ENCODE measurements around the gene ARHGEF40.

The ARHGEF40 gene

GRCh38 chr14:21060614-21061346 is 9.3 kb upstream of the ARHGEF40 start:
- no peak for DNase-seq

- DNase-seq, result no peak
These were observed 8.8 kb upstream of the ARHGEF40 start for GRCh38 chr14:21061347-21061668.

DNA sequence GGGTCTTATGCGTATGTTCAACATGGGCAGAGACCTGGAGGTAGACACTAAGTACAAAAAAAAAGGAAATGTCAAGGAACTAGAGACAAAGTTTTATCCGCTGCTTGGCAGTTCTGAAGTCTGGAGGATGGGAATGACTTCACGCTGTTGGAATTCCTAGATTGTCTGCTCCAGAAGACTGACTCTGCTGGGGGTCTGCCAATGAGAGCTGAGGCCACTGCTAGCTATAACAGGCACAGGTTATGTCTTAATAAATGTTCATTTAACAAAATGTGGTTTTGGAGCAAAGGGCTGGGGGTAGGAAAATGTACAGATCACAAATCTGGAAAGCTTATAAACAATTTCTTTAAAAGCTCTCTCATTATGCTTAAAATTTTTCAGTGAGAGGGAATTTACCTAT is 6.6 kb upstream of the ARHGEF40 start:
- no peak for DNase-seq

GRCh38 chr14:21066882-21067502 is 3.1 kb upstream of the ARHGEF40 start:
- no peak for DNase-seq

DNA sequence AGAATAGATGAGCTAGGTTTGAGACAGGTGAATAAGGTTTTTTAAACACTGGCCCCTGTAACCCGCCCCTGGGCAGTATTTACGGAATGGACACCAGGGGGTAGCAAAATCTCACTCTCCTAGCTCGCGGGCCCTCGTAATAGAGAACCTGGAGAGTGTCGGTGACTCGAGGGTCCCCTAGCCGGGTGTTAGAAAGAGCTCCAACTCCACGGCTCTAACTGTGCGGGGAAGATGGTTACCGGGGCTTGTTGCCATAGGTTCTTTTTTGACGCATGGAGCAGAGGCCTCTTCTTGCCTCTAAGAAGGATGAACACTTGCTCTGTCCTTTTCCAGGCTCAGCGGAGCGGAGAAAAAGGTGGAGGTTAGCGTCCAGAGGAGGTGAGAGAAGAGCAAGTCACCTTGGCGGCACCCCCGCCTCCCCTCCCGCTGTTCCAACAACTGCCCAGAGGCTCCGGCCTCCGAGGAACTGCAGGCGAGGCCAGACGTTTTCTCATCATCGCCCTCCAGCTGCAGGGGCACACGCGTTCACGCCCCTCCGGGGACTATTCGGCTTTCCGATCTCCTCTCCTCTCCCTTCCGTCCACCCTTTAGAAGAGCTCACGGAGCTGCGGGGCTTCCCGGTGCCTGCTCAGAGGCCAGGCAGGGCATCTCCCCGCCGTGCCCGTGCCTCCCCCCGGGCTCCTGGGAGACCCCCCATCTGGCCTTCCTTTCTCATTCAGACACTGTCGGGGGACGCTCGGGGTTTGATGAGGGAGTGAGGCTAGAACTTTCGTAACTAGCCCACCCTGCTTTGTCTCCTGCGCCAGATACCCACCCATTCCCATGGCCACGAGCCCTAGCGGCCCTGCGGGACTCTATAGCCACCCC is 1.4 kb upstream of the ARHGEF40 start:
- DNase-seq, result peak; percentile 43

GRCh38 chr14:21069388-21070082 is 569 bp upstream of the ARHGEF40 start:
- DNase-seq, result no peak

GRCh38 chr14:21070610-21071224 is 613 bp downstream of the ARHGEF40 start:
- DNase-seq, result no peak

- peak; percentile 69 for DNase-seq
These were observed 1.3 kb downstream of the ARHGEF40 start for GRCh38 chr14:21071225-21072030.

DNA sequence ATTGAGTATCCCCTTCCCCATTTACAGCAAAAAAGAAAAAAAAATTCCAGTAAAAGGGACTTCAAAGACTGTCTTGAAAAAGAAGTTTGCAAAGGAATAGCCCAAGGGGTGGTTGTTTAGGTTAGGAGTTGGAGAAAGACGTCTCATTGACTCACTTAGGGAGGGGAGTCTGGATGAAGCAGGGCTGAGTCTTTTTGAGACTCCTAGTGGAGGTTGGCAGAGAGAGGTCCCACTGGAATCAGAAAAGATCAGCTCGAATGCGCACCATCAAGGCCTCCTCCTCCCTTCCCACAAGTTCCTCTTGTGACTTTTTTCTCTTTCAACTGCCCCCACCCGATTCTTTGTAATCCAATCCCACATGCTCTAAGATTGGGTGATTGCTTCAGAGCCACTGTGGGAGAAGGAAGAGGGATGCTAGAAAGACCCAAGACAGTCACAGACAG is 1.9 kb downstream of the ARHGEF40 start:
- no peak for DNase-seq

DNA sequence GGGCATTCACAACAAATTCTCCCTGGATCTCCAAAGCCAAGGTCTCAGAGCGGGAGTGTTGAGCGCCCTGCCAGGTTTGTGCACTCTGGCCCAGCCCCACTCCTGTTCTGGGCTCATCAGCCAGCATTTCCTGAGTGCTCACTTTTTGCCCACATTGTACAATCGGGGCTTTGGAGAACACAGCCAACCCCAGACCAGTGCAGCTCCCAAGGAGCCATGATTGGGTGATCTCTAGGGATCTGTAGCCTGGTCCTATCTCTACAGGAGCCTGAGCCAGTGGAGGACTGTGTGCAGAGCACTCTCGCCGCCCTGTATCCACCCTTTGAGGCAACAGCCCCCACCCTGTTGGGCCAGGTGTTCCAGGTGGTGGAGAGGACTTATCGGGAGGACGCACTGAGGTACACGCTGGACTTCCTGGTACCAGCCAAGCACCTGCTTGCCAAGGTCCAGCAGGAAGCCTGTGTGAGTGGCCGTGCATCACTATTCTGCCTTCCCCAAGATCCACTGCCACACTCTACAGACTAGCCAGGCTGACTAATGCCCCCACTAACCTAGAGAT is 2.8 kb downstream of the ARHGEF40 start:
- no peak for DNase-seq

DNA sequence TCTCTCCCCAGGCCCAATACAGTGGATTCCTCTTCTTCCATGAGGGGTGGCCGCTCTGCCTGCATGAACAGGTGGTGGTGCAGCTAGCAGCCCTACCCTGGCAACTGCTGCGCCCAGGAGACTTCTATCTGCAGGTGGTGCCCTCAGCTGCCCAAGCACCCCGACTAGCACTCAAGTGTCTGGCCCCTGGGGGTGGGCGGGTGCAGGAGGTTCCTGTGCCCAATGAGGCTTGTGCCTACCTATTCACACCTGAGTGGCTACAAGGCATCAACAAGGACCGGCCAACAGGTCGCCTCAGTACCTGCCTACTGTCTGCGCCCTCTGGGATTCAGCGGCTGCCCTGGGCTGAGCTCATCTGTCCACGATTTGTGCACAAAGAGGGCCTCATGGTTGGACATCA is 3.8 kb downstream of the ARHGEF40 start:
- DNase-seq, result no peak

DNA sequence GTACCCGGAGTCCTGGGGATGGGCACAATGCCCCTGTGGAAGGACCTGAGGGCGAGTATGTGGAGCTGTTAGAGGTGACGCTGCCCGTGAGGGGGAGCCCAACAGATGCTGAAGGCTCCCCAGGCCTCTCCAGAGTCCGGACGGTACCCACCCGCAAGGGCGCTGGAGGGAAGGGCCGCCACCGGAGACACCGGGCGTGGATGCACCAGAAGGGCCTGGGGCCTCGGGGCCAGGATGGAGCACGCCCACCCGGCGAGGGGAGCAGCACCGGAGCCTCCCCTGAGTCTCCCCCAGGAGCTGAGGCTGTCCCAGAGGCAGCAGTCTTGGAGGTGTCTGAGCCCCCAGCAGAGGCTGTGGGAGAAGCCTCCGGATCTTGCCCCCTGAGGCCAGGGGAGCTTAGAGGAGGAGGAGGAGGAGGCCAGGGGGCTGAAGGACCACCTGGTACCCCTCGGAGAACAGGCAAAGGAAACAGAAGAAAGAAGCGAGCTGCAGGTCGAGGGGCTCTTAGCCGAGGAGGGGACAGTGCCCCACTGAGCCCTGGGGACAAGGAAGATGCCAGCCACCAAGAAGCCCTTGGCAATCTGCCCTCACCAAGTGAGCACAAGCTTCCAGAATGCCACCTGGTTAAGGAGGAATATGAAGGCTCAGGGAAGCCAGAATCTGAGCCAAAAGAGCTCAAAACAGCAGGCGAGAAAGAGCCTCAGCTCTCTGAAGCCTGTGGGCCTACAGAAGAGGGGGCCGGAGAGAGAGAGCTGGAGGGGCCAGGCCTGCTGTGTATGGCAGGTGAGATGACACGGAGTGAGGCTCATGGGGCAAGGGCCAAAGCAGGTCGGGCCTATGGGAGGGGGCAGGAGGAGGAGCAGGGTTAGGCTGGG is 4.5 kb downstream of the ARHGEF40 start:
- DNase-seq, result no peak

- DNase-seq, result no peak
These were observed 5.8 kb downstream of the ARHGEF40 start for GRCh38 chr14:21075719-21076437.

- DNase-seq, result no peak
These were observed 7.6 kb downstream of the ARHGEF40 start for GRCh38 chr14:21077672-21078071.

- DNase-seq, result no peak
These were observed 8.2 kb downstream of the ARHGEF40 start for GRCh38 chr14:21078287-21078686.

GRCh38 chr14:21078726-21079125 is 8.6 kb downstream of the ARHGEF40 start:
- no peak for DNase-seq

GRCh38 chr14:21081521-21082142 is 11.5 kb downstream of the ARHGEF40 start:
- no peak for DNase-seq

GRCh38 chr14:21083565-21084325 is 13.6 kb downstream of the ARHGEF40 start:
- DNase-seq, result no peak

DNA sequence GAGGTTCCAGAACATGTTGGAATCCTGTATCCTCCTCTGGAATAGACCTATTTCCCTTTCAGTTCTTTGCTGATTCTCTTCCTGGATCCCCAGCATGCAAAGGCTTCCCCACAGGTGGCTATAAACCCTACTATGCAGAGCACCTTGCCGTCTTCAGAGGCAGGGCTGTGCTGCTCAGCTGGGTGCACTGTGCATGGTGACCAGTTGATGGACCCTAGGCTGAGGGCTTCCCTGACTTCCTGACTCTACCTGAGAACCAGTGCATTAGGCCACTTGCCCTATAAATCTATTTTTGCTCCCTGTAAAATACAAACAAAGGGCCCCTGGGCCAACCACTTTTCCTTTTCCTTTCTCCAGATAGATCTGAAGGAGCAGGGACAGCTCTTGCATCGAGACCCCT is 14.3 kb downstream of the ARHGEF40 start:
- no peak for DNase-seq
